Thyroid gland (tissue), 4 donors: ENCODE measurements around the gene RAI1.

Source experiments
- POLR2A ChIP-seq, 2 donors: fragments of 450-650 bp; IDR thresholded peaks; one replicate each; pipeline ENCODE4 v1.6.1; 2017; ENCODE audit warnings: antibody characterized with exemption in 2 of 2, mild to moderate bottlenecking in 2 of 2, moderate library complexity in 1 of 2
- TF ChIP-seq, protein P1 (sequence below), 6 experiments: fragments of 200-600 bp in 3 of 6; fragments of 450-650 bp in 3 of 6; sonication (generic) in 3 of 6; IDR thresholded peaks; one replicate each; pipeline ENCODE4 v1.5.1; 2016 to 2019; ENCODE audit warnings: antibody characterized with exemption in 6 of 6, mild to moderate bottlenecking in 2 of 6, inconsistent platforms in 1 of 6, moderate library complexity in 1 of 6

DNA sequence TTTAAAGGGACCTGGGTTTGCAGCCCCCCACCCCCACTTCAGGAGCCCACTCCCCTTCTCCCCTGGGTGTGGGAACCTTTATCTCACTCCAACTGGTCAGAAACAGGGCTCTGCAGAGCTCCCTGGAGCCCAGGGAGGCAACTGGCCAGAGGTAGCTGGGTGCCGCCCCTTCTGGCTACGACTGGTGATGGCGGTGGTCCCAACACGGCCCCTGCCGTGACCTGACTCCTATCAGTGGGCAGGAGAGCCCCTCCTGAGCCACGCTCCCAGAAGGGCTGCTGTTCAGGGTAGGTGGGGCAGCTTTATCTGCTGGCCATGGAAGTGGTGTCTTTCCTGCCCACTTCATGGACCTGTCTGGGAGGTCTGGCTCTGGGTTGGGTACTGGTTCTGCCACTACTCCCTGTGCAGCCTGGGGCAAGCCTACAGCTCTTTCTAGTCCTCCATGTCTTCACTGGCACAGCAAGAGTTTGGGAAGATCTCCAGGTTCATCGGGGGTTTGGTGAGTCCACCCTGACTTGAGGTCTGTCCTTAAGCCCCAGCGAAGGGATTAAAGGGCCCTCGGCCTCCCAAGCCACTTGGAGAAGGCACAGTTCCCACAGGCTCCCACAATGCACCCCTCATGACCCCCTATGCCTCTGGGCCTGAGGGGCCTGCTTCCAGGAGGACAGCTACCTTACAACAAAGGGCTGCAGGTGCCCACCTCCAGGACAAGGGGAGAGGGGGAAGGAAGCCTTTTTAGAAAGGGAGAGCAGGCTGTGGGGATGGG, 161.0 kb downstream of the RAI1 start:
- TF ChIP-seq, protein P1, sequence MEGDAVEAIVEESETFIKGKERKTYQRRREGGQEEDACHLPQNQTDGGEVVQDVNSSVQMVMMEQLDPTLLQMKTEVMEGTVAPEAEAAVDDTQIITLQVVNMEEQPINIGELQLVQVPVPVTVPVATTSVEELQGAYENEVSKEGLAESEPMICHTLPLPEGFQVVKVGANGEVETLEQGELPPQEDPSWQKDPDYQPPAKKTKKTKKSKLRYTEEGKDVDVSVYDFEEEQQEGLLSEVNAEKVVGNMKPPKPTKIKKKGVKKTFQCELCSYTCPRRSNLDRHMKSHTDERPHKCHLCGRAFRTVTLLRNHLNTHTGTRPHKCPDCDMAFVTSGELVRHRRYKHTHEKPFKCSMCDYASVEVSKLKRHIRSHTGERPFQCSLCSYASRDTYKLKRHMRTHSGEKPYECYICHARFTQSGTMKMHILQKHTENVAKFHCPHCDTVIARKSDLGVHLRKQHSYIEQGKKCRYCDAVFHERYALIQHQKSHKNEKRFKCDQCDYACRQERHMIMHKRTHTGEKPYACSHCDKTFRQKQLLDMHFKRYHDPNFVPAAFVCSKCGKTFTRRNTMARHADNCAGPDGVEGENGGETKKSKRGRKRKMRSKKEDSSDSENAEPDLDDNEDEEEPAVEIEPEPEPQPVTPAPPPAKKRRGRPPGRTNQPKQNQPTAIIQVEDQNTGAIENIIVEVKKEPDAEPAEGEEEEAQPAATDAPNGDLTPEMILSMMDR (IDR thresholded peaks at IDR 0.05): no peak
- no peak for TF ChIP-seq POLR2A (IDR thresholded peaks at IDR 0.05)
